H9 (cell line): ENCODE results near the gene HACL1. TPM values are rescaled to one million over a fixed set of nuclear protein-coding genes. Genes with fewer than 3 reads are reported as not detected.

Experiments used
- DNase-seq: peaks from one replicate; pipeline ENCODE4 v3.0.0-alpha.2; 2017
- H2AFZ ChIP-seq: one replicate; pipeline ENCODE4 v1.6.1; 2013; ENCODE audit warnings: mild to moderate bottlenecking, low read length, control low read depth, moderate library complexity
- H2AK5ac ChIP-seq: 2 replicates; pipeline ENCODE4 v1.6.1; 2013; ENCODE audit warnings: low read length, control low read depth, mixed read lengths; ENCODE audit not compliant: insufficient read length
- H2BK120ac ChIP-seq: one replicate; pipeline ENCODE4 v1.6.1; 2013; ENCODE audit warnings: low read depth, mild to moderate bottlenecking, low read length, control low read depth, inconsistent platforms; ENCODE audit not compliant: poor library complexity, severe bottlenecking
- H2BK12ac ChIP-seq: 2 replicates; pipeline ENCODE4 v1.6.1; 2013; ENCODE audit warnings: low read length, control low read depth, mixed read lengths, low read depth; ENCODE audit not compliant: insufficient read length
- H2BK15ac ChIP-seq: 2 replicates; pipeline ENCODE4 v1.6.1; 2013; ENCODE audit warnings: low read depth, low read length, control low read depth
- H2BK20ac ChIP-seq: one replicate; pipeline ENCODE4 v1.6.1; 2013; ENCODE audit warnings: low read depth, mild to moderate bottlenecking, low read length, control low read depth, inconsistent platforms; ENCODE audit not compliant: poor library complexity, severe bottlenecking
- H2BK5ac ChIP-seq: 2 replicates; pipeline ENCODE4 v1.6.1; 2013; ENCODE audit warnings: low read length, control low read depth, mixed read lengths; ENCODE audit not compliant: insufficient read length
- H3K14ac ChIP-seq: 2 replicates; pipeline ENCODE4 v1.6.1; 2013; ENCODE audit warnings: low read length, control low read depth; ENCODE audit not compliant: insufficient read depth
- H3K18ac ChIP-seq: 2 replicates; pipeline ENCODE4 v1.6.1; 2013; ENCODE audit warnings: low read depth, mild to moderate bottlenecking, mixed read lengths, low read length, control low read depth; ENCODE audit not compliant: insufficient read length
- H3K23ac ChIP-seq: 2 replicates; pipeline ENCODE4 v1.6.1; 2013; ENCODE audit warnings: low read length, control low read depth, mixed read lengths, low read depth; ENCODE audit not compliant: insufficient read length
- H3K23me2 ChIP-seq: 2 replicates; pipeline ENCODE4 v1.6.1; 2013; ENCODE audit warnings: low read depth, mild to moderate bottlenecking, mixed read lengths, low read length, control low read depth; ENCODE audit not compliant: insufficient read length, poor library complexity, severe bottlenecking
- H3K27ac ChIP-seq: 2 replicates; pipeline ENCODE4 v1.5.1; 2013; ENCODE audit warnings: low read length, control low read depth, mixed read lengths, low read depth; ENCODE audit not compliant: insufficient read length
- H3K27me3 ChIP-seq: 2 replicates; pipeline ENCODE4 v1.6.1; 2013; ENCODE audit warnings: low read length, control low read depth, inconsistent platforms; ENCODE audit not compliant: insufficient read depth
- H3K4ac ChIP-seq: 2 replicates; pipeline ENCODE4 v1.6.1; 2013; ENCODE audit warnings: low read depth, mild to moderate bottlenecking, control low read depth, inconsistent platforms, low read length, moderate library complexity
- H3K4me1 ChIP-seq: 2 replicates; pipeline ENCODE4 v1.6.1; 2013; ENCODE audit warnings: low read length, control low read depth, inconsistent platforms; ENCODE audit not compliant: insufficient read depth
- H3K4me2 ChIP-seq: 2 replicates; pipeline ENCODE4 v1.6.1; 2013; ENCODE audit warnings: low read length, control low read depth, mixed read lengths; ENCODE audit not compliant: insufficient read length, insufficient read depth
- H3K56ac ChIP-seq: 2 replicates; pipeline ENCODE4 v1.6.1; 2013; ENCODE audit warnings: low read depth, mild to moderate bottlenecking, mixed read lengths, low read length, control low read depth; ENCODE audit not compliant: insufficient read length
- H3K79me1 ChIP-seq: 2 replicates; pipeline ENCODE4 v1.6.1; 2013; ENCODE audit warnings: low read depth, mild to moderate bottlenecking, moderate library complexity, low read length, control low read depth, inconsistent platforms; ENCODE audit not compliant: insufficient read depth, poor library complexity, severe bottlenecking
- H3K79me2 ChIP-seq: 2 replicates; pipeline ENCODE4 v1.6.1; 2013; ENCODE audit warnings: low read length, control low read depth, inconsistent platforms; ENCODE audit not compliant: insufficient read depth
- H3K9ac ChIP-seq: 2 replicates; pipeline ENCODE4 v1.6.1; 2013; ENCODE audit warnings: low read length, control low read depth, mixed read lengths; ENCODE audit not compliant: insufficient read length; ENCODE audit errors: extremely low read depth
- H3K9me3 ChIP-seq: one replicate; pipeline ENCODE4 v1.6.1; 2013; ENCODE audit warnings: low read depth, low read length, inconsistent platforms; ENCODE audit not compliant: control insufficient read depth
- H3T11ph ChIP-seq: one replicate; pipeline ENCODE4 v1.6.1; 2013; ENCODE audit warnings: mild to moderate bottlenecking, low read length, control low read depth, inconsistent platforms
- H4K20me1 ChIP-seq: one replicate; pipeline ENCODE4 v1.6.1; 2013; ENCODE audit not compliant: control insufficient read depth, insufficient read length, insufficient read depth
- H4K5ac ChIP-seq: 2 replicates; pipeline ENCODE4 v1.6.1; 2013; ENCODE audit warnings: low read depth, mild to moderate bottlenecking, mixed read lengths, low read length, control low read depth; ENCODE audit not compliant: insufficient read length
- H4K8ac ChIP-seq: replicated peaks from 2 replicates; pipeline ENCODE4 v1.6.1; 2013; ENCODE audit warnings: low read length, control low read depth, mixed read lengths, low read depth; ENCODE audit not compliant: insufficient read length
- H4K91ac ChIP-seq: 2 replicates; pipeline ENCODE4 v1.6.1; 2013; ENCODE audit warnings: low read depth, mild to moderate bottlenecking, moderate library complexity, mixed read lengths, low read length, control low read depth; ENCODE audit not compliant: insufficient read length
- H3K27ac Mint-ChIP-seq, 3 experiments: 2 replicates in 2 of 3; 3 replicates in 1 of 3; pipeline ENCODE4 v1.8.0; 2020 to 2021; ENCODE audit warnings: mixed read lengths in 3 of 3, mild to moderate bottlenecking in 1 of 3, moderate library complexity in 1 of 3
- H3K27me3 Mint-ChIP-seq: 2 replicates; pipeline ENCODE4 v1.8.0; 2021; ENCODE audit warnings: low read depth, mild to moderate bottlenecking, moderate library complexity, mixed read lengths
- H3K36me3 Mint-ChIP-seq, 3 experiments: 2 replicates in 2 of 3; 3 replicates in 1 of 3; pipeline ENCODE4 v1.8.0; 2020 to 2021; ENCODE audit warnings: low read depth in 3 of 3, mixed read lengths in 3 of 3; ENCODE audit not compliant: insufficient read depth in 1 of 3
- H3K4me1 Mint-ChIP-seq, 2 experiments: 2 replicates each; pipeline ENCODE4 v1.8.0; 2020; ENCODE audit warnings: mixed read lengths in 2 of 2
- H3K4me3 Mint-ChIP-seq, 2 experiments: 2 replicates in 1 of 2; 3 replicates in 1 of 2; pipeline ENCODE4 v1.8.0; 2020 to 2021; ENCODE audit warnings: mild to moderate bottlenecking in 2 of 2, mixed read lengths in 2 of 2, moderate library complexity in 1 of 2
- H3K9me3 Mint-ChIP-seq, 2 experiments: 2 replicates in 1 of 2; 3 replicates in 1 of 2; pipeline ENCODE4 v1.8.0; 2020; ENCODE audit warnings: mild to moderate bottlenecking in 2 of 2, mixed read lengths in 2 of 2, moderate library complexity in 1 of 2
- WGBS: extraction: QIAGEN DNeasy Blood & Tissue Kit; methylation state at CpG from one replicate; pipeline ENCODE4 v1.1.7; 2013; ENCODE audit warnings: missing lambda C conversion rate, low lambda C conversion rate, mixed read lengths; ENCODE audit not compliant: insufficient read length; ENCODE audit errors: extremely low coverage; 5-methylcytosine and 5-hydroxymethylcytosine counted together
- total RNA-seq: library from RNA; stranded (reverse); gene quantifications from 2 replicates; pipeline ENCODE4 v1.2.1, GENCODE V29; 2021
- TF ChIP-seq, protein P1 (sequence below): fragments of 200-600 bp; sonication (generic); conservative IDR thresholded peaks from 3 replicates; pipeline ENCODE4 v1.8.0; 2021; ENCODE audit warnings: antibody characterized with exemption, mild to moderate bottlenecking

Gene HACL1
- total RNA-seq, 1 experiment from 2014 or later = 52.6 TPM

DNA sequence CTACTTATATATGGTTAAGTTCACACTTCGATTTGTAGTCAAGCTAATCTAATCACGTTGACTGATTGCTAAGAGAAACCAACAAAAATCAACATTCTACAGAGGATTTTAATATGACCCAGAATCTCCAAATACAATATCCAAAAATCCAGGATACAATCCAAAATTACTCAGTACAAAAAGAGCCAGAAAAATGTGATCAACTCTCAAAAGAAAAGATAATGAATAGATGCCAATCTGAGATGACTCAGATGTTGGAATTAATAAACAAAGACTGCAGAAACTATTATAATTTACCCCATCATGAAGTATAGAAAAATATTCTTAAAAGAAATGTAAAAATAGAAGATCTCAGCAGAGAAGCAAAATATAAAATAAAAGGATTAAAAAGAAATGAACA is 22.3 kb downstream of the HACL1 start:
- H4K8ac ChIP-seq = no peak overlapping the region
- no peaks in the 10 kb centered on the region for H3K79me2 ChIP-seq
- no peaks in the 10 kb centered on the region for H3K23me2 ChIP-seq
- H3K9ac ChIP-seq = no peak overlapping the region
- no peaks in the 10 kb centered on the region for H3K4me1 ChIP-seq
- H2AK5ac ChIP-seq = no peak overlapping the region
- no peak overlapping the region for H3K4ac ChIP-seq
- Mint-ChIP-seq H3K9me3 (no peaks in the 10 kb centered on the region), H3K27me3 (no peaks in the 10 kb centered on the region), H3K4me1 (no peaks in the 10 kb centered on the region), H3K4me3 (no peak overlapping the region), H3K27ac (no peak overlapping the region), H3K36me3 (peaks cover 4 to 46% (median 34%) of the 10 kb centered on the region in 3 experiments; a peak in 5 of 7 replicates)
- no peak overlapping the region for H2BK5ac ChIP-seq
- H3K79me1 ChIP-seq = no peaks in the 10 kb centered on the region
- no peaks in the 10 kb centered on the region for H4K20me1 ChIP-seq
- H3K56ac ChIP-seq = no peak overlapping the region
- H2BK120ac ChIP-seq = no peak overlapping the region
- no peak for DNase-seq
- no peaks in the 10 kb centered on the region for H3K9me3 ChIP-seq
- no peak overlapping the region for H3K23ac ChIP-seq
- TF ChIP-seq, protein P1, sequence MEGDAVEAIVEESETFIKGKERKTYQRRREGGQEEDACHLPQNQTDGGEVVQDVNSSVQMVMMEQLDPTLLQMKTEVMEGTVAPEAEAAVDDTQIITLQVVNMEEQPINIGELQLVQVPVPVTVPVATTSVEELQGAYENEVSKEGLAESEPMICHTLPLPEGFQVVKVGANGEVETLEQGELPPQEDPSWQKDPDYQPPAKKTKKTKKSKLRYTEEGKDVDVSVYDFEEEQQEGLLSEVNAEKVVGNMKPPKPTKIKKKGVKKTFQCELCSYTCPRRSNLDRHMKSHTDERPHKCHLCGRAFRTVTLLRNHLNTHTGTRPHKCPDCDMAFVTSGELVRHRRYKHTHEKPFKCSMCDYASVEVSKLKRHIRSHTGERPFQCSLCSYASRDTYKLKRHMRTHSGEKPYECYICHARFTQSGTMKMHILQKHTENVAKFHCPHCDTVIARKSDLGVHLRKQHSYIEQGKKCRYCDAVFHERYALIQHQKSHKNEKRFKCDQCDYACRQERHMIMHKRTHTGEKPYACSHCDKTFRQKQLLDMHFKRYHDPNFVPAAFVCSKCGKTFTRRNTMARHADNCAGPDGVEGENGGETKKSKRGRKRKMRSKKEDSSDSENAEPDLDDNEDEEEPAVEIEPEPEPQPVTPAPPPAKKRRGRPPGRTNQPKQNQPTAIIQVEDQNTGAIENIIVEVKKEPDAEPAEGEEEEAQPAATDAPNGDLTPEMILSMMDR = no peak
- no peak overlapping the region for H3K27ac ChIP-seq
- no peak overlapping the region for H2BK12ac ChIP-seq
- H3K14ac ChIP-seq = no peak overlapping the region
- no peaks in the 10 kb centered on the region for H3K27me3 ChIP-seq
- H2BK15ac ChIP-seq = no peak overlapping the region
- WGBS = no CpG with 5 or more reads among the region's 2 CpGs
- H4K91ac ChIP-seq = no peak overlapping the region
- no peak overlapping the region for H2AFZ ChIP-seq
- no peak overlapping the region for H3K4me2 ChIP-seq
- H3K18ac ChIP-seq = no peak overlapping the region
- no peak overlapping the region for H3T11ph ChIP-seq
- no peak overlapping the region for H2BK20ac ChIP-seq
- no peak overlapping the region for H4K5ac ChIP-seq
